HCEC 1CT (cell line): ENCODE data around the gene NT5DC2.

Experiments used
- DNase-seq: peaks from one replicate; pipeline ENCODE4 v3.0.0-alpha.2; 2017

NT5DC2 gene

GRCh38 chr3:52533623-52534280 is at the start of gene NT5DC2:
TSS of gene NT5DC2 (minus strand) at chr3:52533857. CDS start at chr3:52533737, 120 bp downstream.
- DNase-seq, result peak; percentile 66

GRCh38 chr3:52574056-52574965 is 40.7 kb upstream of the NT5DC2 start:
- DNase-seq, result no peak

- no peak for DNase-seq
Observed at GRCh38 chr3:52572221-52572620, 38.6 kb upstream of the NT5DC2 start.

GRCh38 chr3:52570076-52570475 is 36.4 kb upstream of the NT5DC2 start:
- peak; percentile 71 for DNase-seq

- no peak for DNase-seq
Observed at GRCh38 chr3:52568069-52568468, 34.4 kb upstream of the NT5DC2 start.

GRCh38 chr3:52563984-52564383 is 30.3 kb upstream of the NT5DC2 start:
- no peak for DNase-seq

GRCh38 chr3:52561028-52561747 is 27.5 kb upstream of the NT5DC2 start:
- DNase-seq, result no peak

GRCh38 chr3:52558436-52558835 is 24.8 kb upstream of the NT5DC2 start:
- DNase-seq, result no peak

- no peak for DNase-seq
Observed at GRCh38 chr3:52557011-52557960, 23.6 kb upstream of the NT5DC2 start.

- no peak for DNase-seq
Observed at GRCh38 chr3:52555056-52555455, 21.4 kb upstream of the NT5DC2 start.

GRCh38 chr3:52554026-52554755 is 20.5 kb upstream of the NT5DC2 start:
- no peak for DNase-seq

- no peak for DNase-seq
Observed at GRCh38 chr3:52552089-52552488, 18.4 kb upstream of the NT5DC2 start.

- no peak for DNase-seq
Observed at GRCh38 chr3:52551118-52551517, 17.5 kb upstream of the NT5DC2 start.

- DNase-seq, result no peak
Observed at GRCh38 chr3:52547143-52547542, 13.5 kb upstream of the NT5DC2 start.

GRCh38 chr3:52546111-52546901 is 12.6 kb upstream of the NT5DC2 start:
- no peak for DNase-seq

- DNase-seq, result no peak
Observed at GRCh38 chr3:52544937-52545336, 11.3 kb upstream of the NT5DC2 start.

GRCh38 chr3:52541050-52541449 is 7.4 kb upstream of the NT5DC2 start:
- no peak for DNase-seq

GRCh38 chr3:52539010-52539653 is 5.5 kb upstream of the NT5DC2 start:
- DNase-seq, result no peak

- DNase-seq, result no peak
Observed at GRCh38 chr3:52537726-52538421, 4.2 kb upstream of the NT5DC2 start.
